AG10803 (cell line): ENCODE measurements around the gene HDAC8.
A peak's percentile ranks its signal among the peaks of the same experiment; 100 is the strongest.

Source experiments
- DNase-seq: peaks from one replicate; pipeline ENCODE4 v3.0.0; 2010; ENCODE audit warnings: low read depth
- H3K4me3 ChIP-seq: 2 replicates; pipeline ENCODE4 v1.5.1; 2011; ENCODE audit warnings: mild to moderate bottlenecking, low read length, control low read depth
- TF ChIP-seq, protein P1 (sequence below): conservative IDR thresholded peaks from 2 replicates; pipeline ENCODE4 v1.5.1; 2011; ENCODE audit warnings: mild to moderate bottlenecking, low read length, control low read depth, inconsistent platforms

HDAC8 gene

DNA sequence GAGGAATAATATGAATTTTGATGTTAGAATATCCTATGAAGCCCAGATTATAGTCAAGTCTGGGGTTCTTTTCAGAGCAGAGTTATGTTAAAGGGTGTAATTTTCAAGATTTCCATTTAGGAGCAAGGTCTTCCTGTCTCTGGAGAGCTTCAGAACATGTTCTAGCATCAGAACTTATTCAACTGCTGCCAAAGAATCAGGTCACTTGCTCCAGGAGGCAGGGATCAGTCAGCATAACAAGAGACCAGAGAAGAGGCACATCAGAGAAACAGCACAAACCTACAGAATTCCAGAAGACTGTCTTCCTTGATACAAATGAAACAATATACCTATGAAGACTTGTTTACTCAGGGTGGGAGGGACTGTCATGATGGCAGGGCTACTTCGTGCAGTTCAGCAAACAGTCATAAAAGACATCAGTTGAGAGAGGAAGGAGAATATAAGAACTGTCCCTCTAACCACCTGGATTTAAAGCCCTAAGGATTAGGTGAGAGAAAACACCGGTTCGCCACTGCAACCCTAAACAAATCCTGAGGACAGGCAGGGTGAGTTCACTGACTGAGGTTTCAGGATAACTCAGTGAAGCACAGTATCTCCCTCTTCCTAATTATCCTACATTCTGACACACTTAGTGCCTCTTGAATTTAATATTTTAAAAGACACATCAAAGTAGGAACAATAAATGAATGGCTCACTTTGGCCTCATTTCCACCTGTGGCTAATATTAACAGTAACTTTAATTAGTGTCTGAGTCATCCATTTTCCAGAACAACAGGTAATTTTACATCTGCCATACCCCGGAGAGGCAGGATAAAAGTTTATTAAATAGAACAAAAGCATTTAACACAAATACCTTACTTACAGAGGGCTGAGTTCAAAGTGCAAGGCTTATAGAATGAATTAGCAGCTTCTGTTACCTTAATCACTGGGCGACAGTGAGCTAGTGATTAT lies 93.0 kb downstream of the HDAC8 start:
- no peak overlapping the region for H3K4me3 ChIP-seq
- TF ChIP-seq, protein P1, sequence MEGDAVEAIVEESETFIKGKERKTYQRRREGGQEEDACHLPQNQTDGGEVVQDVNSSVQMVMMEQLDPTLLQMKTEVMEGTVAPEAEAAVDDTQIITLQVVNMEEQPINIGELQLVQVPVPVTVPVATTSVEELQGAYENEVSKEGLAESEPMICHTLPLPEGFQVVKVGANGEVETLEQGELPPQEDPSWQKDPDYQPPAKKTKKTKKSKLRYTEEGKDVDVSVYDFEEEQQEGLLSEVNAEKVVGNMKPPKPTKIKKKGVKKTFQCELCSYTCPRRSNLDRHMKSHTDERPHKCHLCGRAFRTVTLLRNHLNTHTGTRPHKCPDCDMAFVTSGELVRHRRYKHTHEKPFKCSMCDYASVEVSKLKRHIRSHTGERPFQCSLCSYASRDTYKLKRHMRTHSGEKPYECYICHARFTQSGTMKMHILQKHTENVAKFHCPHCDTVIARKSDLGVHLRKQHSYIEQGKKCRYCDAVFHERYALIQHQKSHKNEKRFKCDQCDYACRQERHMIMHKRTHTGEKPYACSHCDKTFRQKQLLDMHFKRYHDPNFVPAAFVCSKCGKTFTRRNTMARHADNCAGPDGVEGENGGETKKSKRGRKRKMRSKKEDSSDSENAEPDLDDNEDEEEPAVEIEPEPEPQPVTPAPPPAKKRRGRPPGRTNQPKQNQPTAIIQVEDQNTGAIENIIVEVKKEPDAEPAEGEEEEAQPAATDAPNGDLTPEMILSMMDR, result no peak
- DNase-seq, result no peak

DNA sequence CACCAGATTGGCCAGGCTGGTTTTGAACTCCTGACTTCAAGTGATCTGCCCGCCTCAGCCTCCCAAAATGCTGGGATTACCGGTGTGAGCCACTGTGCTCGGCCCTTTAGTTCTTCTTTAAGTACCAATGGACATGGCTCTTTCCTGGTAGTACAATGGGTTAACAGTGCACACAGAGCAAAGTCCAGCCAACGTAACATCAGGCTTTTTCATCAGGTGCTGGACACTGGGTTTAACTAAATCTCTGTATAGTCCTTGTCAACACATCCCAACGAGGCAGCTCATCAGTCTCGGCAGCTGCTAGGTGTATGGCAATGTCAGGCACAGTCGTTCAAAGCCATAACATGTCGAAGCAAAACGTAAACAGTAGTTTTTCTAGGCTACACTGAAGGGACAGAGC lies 93.8 kb downstream of the HDAC8 start:
- TF ChIP-seq, protein P1, result no peak

DNA sequence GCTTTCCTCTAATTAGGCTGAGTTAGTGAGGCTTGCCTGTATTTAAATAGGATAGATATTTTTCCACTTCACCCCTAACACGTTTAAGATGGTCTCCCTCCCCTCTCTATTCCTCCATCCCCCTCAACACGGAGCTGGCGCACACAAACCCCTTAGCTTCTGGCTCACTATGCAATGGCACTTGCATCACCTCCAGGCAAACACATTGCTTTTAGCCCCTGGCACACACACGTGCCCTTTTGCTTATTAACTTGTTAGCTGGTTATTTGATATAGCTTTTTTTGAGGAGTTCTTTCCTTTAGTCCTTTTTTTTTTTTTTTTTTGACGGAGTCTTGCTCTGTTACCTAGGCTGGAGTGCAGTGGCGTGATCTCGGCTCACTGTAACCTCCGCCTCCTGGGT lies 94.3 kb downstream of the HDAC8 start:
- TF ChIP-seq, protein P1, result no peak
- no peak overlapping the region for H3K4me3 ChIP-seq
- DNase-seq, result no peak

More for the DNA sequence above, 93.8 kb downstream of the HDAC8 start:
- H3K4me3 ChIP-seq, result no peak overlapping the region
- DNase-seq, result no peak

DNA sequence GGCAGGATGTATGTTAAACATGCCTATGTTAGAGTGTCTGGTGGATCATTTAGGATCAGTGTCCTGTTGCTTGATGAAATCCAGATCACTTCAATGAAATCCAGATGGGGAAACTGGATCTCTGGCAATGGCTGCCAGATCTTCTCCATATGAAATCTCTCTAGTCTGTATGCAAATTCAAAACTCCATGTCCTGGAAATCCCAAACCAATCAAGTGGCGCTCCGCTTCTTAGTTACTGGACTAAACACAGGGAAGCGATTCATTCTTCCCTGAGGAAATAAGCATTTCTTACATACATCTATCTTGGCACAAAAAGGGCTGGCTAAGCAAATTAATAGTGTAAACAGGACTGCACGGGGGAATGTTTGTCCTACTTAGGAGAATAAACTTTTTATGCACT lies 94.9 kb downstream of the HDAC8 start:
- peak; percentile 4 for DNase-seq
- TF ChIP-seq, protein P1, result no peak
- H3K4me3 ChIP-seq, result no peak overlapping the region

DNA sequence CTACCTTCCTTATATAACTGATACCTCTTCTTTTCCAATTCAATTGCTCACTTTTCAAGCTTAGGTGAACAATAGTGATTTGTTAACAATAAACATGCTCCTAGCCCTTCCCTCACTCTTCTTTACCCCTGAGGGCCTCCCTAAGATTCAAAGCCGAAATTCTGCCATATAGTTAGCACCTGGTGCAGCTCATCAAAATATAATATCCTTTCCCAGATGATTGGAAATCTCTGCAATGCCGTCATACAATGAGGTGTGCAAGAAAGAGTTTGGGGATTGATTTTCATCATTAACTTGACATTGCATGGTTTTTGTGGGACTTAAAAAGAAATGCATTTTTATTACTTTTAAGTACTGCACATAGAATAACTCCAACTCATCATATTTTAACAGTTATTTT lies 95.3 kb downstream of the HDAC8 start:
- TF ChIP-seq, protein P1, result no peak

DNA sequence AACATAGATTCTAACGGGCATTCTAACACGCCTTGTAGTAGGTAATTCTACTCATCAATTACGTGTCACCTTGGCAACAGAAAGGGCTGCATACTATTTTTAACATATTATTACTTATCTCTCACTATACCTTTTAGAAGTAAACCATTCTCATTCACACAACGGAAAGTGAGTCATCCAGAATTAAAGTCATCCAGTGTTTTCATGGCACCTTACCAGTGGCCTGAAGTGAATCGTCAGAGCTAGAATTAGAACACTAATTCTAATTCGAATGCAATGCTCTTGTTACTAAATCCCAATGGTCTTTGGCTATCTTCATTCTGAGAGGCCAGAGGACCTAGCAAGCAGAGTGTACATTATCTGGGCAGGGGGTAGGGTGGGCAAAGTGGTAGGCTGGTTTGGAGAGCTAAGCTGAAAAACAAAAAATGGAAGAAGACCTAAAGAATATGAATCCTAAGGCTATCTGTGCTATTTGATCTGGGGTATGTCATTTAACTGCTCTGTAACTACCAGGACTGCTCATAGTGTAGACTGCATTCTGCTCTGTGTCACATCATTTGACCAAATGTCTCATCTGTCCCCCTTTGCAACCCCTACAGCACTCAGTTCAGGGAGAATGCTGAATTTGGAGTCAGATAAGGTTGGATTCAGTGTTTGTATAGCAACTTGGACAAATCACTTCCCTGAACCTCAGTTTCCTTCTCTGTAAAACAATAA lies 96.5 kb downstream of the HDAC8 start:
- TF ChIP-seq, protein P1, result no peak
- H3K4me3 ChIP-seq, result no peak overlapping the region
- DNase-seq, result no peak

More for the DNA sequence above, 95.3 kb downstream of the HDAC8 start:
- no peak overlapping the region for H3K4me3 ChIP-seq
- no peak for DNase-seq
